ENCODE results near the gene PAPLN.
A peak's percentile ranks its signal among the peaks of the same experiment; 100 is the strongest.

PAPLN gene

GRCh38 chr14:73240816-73241480, 3.6 kb downstream of the PAPLN start:
- no peak for DNase-seq (ENCODE audit: low read depth)
- no peak for TF ChIP-seq CTCF (conservative IDR thresholded peaks at IDR 0.05; ENCODE audit: low read length)
- no peak overlapping the region for H3K4me3 ChIP-seq (ENCODE audit: low read length)

DNA sequence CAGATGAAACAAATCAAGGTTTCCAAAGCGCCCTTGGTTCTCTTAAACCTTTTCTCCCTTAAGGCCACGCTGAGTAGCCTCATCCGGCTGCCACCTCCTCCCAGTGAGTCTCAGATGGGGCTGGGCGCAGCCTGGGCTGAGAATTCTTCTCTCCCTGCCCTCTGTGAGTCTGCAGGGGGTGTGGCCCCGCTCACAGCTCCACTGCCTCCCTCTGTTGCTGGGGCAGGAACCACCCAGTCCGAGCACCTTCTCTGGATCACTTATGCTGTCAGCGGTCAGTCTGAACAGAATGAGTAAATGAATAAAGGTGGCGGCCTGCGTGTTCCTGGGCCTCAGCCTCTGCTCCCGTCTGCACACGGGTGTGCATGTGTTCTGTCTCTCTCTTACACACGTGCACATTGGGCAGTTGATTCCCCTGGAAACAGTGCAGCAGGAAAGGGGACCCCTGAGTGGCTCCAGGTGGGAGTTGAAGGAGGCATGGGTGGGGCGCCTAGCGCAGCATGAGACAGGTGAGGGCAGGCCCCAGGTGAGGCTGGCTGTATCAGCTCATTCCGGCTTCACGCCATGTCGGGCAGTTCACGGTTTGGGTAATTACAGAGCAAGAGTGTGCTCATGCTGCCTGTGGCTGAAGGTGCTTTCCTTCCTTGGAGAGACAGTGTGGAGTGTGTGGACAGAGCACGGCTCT, 4.3 kb downstream of the PAPLN start:
- no peak overlapping the region for H3K4me3 ChIP-seq (ENCODE audit: low read length)
- no peak for DNase-seq (ENCODE audit: low read depth)
- TF ChIP-seq CTCF (conservative IDR thresholded peaks at IDR 0.05; ENCODE audit: low read length) = no peak

GRCh38 chr14:73242357-73242901, 5.1 kb downstream of the PAPLN start:
- DNase-seq (ENCODE audit: low read depth) = no peak
- peak overlapping the region; percentile 16 for H3K4me3 ChIP-seq (ENCODE audit: low read length)
- no peak for TF ChIP-seq CTCF (conservative IDR thresholded peaks at IDR 0.05; ENCODE audit: low read length)

GRCh38 chr14:73243341-73243740, 6.0 kb downstream of the PAPLN start:
- no peak for DNase-seq (ENCODE audit: low read depth)
- TF ChIP-seq CTCF (conservative IDR thresholded peaks at IDR 0.05; ENCODE audit: low read length) = no peak
- H3K4me3 ChIP-seq (ENCODE audit: low read length) = no peak overlapping the region

DNA sequence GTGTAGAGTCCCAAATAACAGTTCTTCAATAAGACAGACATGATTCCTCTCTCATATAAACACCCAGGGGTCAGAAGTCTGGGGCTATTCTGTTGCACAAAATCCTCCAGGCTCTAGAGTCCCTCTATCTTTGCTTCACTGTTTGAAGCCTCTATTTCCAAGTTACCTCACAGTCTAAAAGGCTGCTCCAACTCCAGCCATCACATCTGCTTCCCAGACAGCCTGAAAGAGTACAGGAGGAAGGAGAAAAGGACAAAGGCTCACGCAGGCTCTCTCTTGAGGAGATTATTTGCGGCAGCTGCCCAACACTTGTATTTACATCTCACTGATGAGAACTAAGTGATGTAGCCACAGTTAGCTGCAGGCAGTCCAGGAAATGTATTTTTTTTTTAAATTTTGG, 6.4 kb downstream of the PAPLN start:
- no peak for DNase-seq (ENCODE audit: low read depth)
- no peak for TF ChIP-seq CTCF (conservative IDR thresholded peaks at IDR 0.05; ENCODE audit: low read length)
- no peak overlapping the region for H3K4me3 ChIP-seq (ENCODE audit: low read length)

- no peak for TF ChIP-seq CTCF (conservative IDR thresholded peaks at IDR 0.05; ENCODE audit: low read length)
- no peak overlapping the region for H3K4me3 ChIP-seq (ENCODE audit: low read length)
- DNase-seq (ENCODE audit: low read depth) = no peak
Measured at GRCh38 chr14:73244541-73245290, 7.4 kb downstream of the PAPLN start.
